Activated CD8-positive, alpha-beta memory T cell treated with anti-CD3 and anti-CD28 coated beads for 48 hours (primary cell): ENCODE results near the gene ORAI3.

Experiments
- DNase-seq, 3 experiments: peaks; one replicate each; pipeline ENCODE4 v3.0.0-alpha.2; 2020; ENCODE audit warnings: low read depth in 2 of 3, low spot score in 2 of 3

ORAI3 gene

GRCh38 chr16:30966033-30966619 lies 17.3 kb downstream of the ORAI3 start:
- no peak for DNase-seq

- no peak for DNase-seq
Observed at GRCh38 chr16:30967795-30968194, 18.9 kb downstream of the ORAI3 start.

GRCh38 chr16:30969246-30969842 lies 20.5 kb downstream of the ORAI3 start:
- no peak for DNase-seq

- DNase-seq, result no peak
Observed at GRCh38 chr16:30971298-30971697, 22.4 kb downstream of the ORAI3 start.

GRCh38 chr16:30972872-30973271 lies 24.0 kb downstream of the ORAI3 start:
- DNase-seq, result no peak

- DNase-seq, result no peak
Observed at GRCh38 chr16:30974348-30974747, 25.5 kb downstream of the ORAI3 start.

GRCh38 chr16:30976486-30976885 lies 27.6 kb downstream of the ORAI3 start:
- DNase-seq, result no peak

GRCh38 chr16:30977502-30977901 lies 28.6 kb downstream of the ORAI3 start:
- DNase-seq, result no peak

GRCh38 chr16:30979170-30980022 lies 30.5 kb downstream of the ORAI3 start:
- DNase-seq, result no peak

GRCh38 chr16:30980023-30980371 lies 31.1 kb downstream of the ORAI3 start:
- DNase-seq, result no peak

GRCh38 chr16:30980434-30980833 lies 31.6 kb downstream of the ORAI3 start:
- no peak for DNase-seq

- DNase-seq, result no peak
Observed at GRCh38 chr16:30980959-30981358, 32.1 kb downstream of the ORAI3 start.

GRCh38 chr16:30982548-30983288 lies 33.9 kb downstream of the ORAI3 start:
- no peak for DNase-seq

- no peak for DNase-seq
Observed at GRCh38 chr16:30983289-30983889, 34.5 kb downstream of the ORAI3 start.

GRCh38 chr16:30983898-30984610 lies 35.2 kb downstream of the ORAI3 start:
- no peak for DNase-seq

GRCh38 chr16:30984669-30985400 lies 36.0 kb downstream of the ORAI3 start, which contains the start of gene HSD3B7:
Gene HSD3B7 (plus strand): TSS chr16:30985207. CDS start chr16:30985659, 452 bp downstream.
- DNase-seq, result peak; percentile 49 to 96 (median 89)

- DNase-seq, result no peak
Observed at GRCh38 chr16:30985401-30986128, 36.7 kb downstream of the ORAI3 start.

- no peak for DNase-seq
Observed at GRCh38 chr16:30986129-30986991, 37.5 kb downstream of the ORAI3 start.
